Left forelimb (tissue), 1 donor: ENCODE measurements around the gene PTPN5.

ENCODE experiments used
- DNase-seq: peaks from one replicate; pipeline ENCODE4 v3.0.0-alpha.2; 2018; ENCODE audit warnings: low spot score

The PTPN5 gene

GRCh38 chr11:18773104-18773503 is 18.5 kb downstream of the PTPN5 start:
- DNase-seq, result no peak

GRCh38 chr11:18772211-18772610 is 19.4 kb downstream of the PTPN5 start:
- no peak for DNase-seq

- no peak for DNase-seq
These were observed 20.1 kb downstream of the PTPN5 start for GRCh38 chr11:18771266-18772035.

GRCh38 chr11:18770479-18771125 is 21.0 kb downstream of the PTPN5 start:
- DNase-seq, result no peak

GRCh38 chr11:18769802-18770456 is 21.7 kb downstream of the PTPN5 start:
- no peak for DNase-seq

- no peak for DNase-seq
These were observed 22.6 kb downstream of the PTPN5 start for GRCh38 chr11:18768978-18769377.

- DNase-seq, result no peak
These were observed 23.1 kb downstream of the PTPN5 start for GRCh38 chr11:18768472-18768901.

- DNase-seq, result no peak
These were observed 25.6 kb downstream of the PTPN5 start for GRCh38 chr11:18766015-18766414.

- DNase-seq, result no peak
These were observed 26.0 kb downstream of the PTPN5 start for GRCh38 chr11:18765554-18765953.

GRCh38 chr11:18761741-18762140 is 29.9 kb downstream of the PTPN5 start:
- no peak for DNase-seq

GRCh38 chr11:18761144-18761543 is 30.5 kb downstream of the PTPN5 start:
- DNase-seq, result no peak

GRCh38 chr11:18757811-18758210 is 33.8 kb downstream of the PTPN5 start:
- DNase-seq, result no peak

GRCh38 chr11:18756889-18757288 is 34.7 kb downstream of the PTPN5 start:
- no peak for DNase-seq

- no peak for DNase-seq
These were observed 37.3 kb downstream of the PTPN5 start for GRCh38 chr11:18754308-18754707.

GRCh38 chr11:18752502-18752901 is 39.1 kb downstream of the PTPN5 start:
- no peak for DNase-seq

GRCh38 chr11:18750944-18751343 is 40.7 kb downstream of the PTPN5 start:
- DNase-seq, result no peak

- no peak for DNase-seq
These were observed 41.8 kb downstream of the PTPN5 start for GRCh38 chr11:18749681-18750319.

GRCh38 chr11:18748766-18749365 is 42.7 kb downstream of the PTPN5 start:
- no peak for DNase-seq

GRCh38 chr11:18745251-18745650 is 46.3 kb downstream of the PTPN5 start:
- no peak for DNase-seq

GRCh38 chr11:18743900-18744514 is 47.6 kb downstream of the PTPN5 start:
- no peak for DNase-seq

GRCh38 chr11:18743365-18743764 is 48.2 kb downstream of the PTPN5 start:
- no peak for DNase-seq

- no peak for DNase-seq
These were observed 49.8 kb downstream of the PTPN5 start for GRCh38 chr11:18741783-18742182.
